H9 (cell line): Measurements from ENCODE around the gene SLC39A12. TPM values are rescaled to one million over a fixed set of nuclear protein-coding genes. Genes with fewer than 3 reads are reported as not detected.
"Not testable (repeated sequence)": the region's sequence is repeated elsewhere in the genome, so short reads cannot be mapped to it uniquely, and the experiment has no call there.

Experiments used
- DNase-seq: peaks from one replicate; pipeline ENCODE4 v3.0.0-alpha.2; 2017
- H2AFZ ChIP-seq: one replicate; pipeline ENCODE4 v1.6.1; 2013; ENCODE audit warnings: mild to moderate bottlenecking, low read length, control low read depth, moderate library complexity
- H2AK5ac ChIP-seq: 2 replicates; pipeline ENCODE4 v1.6.1; 2013; ENCODE audit warnings: low read length, control low read depth, mixed read lengths; ENCODE audit not compliant: insufficient read length
- H2BK120ac ChIP-seq: one replicate; pipeline ENCODE4 v1.6.1; 2013; ENCODE audit warnings: low read depth, mild to moderate bottlenecking, low read length, control low read depth, inconsistent platforms; ENCODE audit not compliant: poor library complexity, severe bottlenecking
- H2BK12ac ChIP-seq: 2 replicates; pipeline ENCODE4 v1.6.1; 2013; ENCODE audit warnings: low read length, control low read depth, mixed read lengths, low read depth; ENCODE audit not compliant: insufficient read length
- H2BK15ac ChIP-seq: 2 replicates; pipeline ENCODE4 v1.6.1; 2013; ENCODE audit warnings: low read depth, low read length, control low read depth
- H2BK20ac ChIP-seq: one replicate; pipeline ENCODE4 v1.6.1; 2013; ENCODE audit warnings: low read depth, mild to moderate bottlenecking, low read length, control low read depth, inconsistent platforms; ENCODE audit not compliant: poor library complexity, severe bottlenecking
- H2BK5ac ChIP-seq: 2 replicates; pipeline ENCODE4 v1.6.1; 2013; ENCODE audit warnings: low read length, control low read depth, mixed read lengths; ENCODE audit not compliant: insufficient read length
- H3K14ac ChIP-seq: 2 replicates; pipeline ENCODE4 v1.6.1; 2013; ENCODE audit warnings: low read length, control low read depth; ENCODE audit not compliant: insufficient read depth
- H3K18ac ChIP-seq: 2 replicates; pipeline ENCODE4 v1.6.1; 2013; ENCODE audit warnings: low read depth, mild to moderate bottlenecking, mixed read lengths, low read length, control low read depth; ENCODE audit not compliant: insufficient read length
- H3K23ac ChIP-seq: 2 replicates; pipeline ENCODE4 v1.6.1; 2013; ENCODE audit warnings: low read length, control low read depth, mixed read lengths, low read depth; ENCODE audit not compliant: insufficient read length
- H3K23me2 ChIP-seq: 2 replicates; pipeline ENCODE4 v1.6.1; 2013; ENCODE audit warnings: low read depth, mild to moderate bottlenecking, mixed read lengths, low read length, control low read depth; ENCODE audit not compliant: insufficient read length, poor library complexity, severe bottlenecking
- H3K27ac ChIP-seq: 2 replicates; pipeline ENCODE4 v1.5.1; 2013; ENCODE audit warnings: low read length, control low read depth, mixed read lengths, low read depth; ENCODE audit not compliant: insufficient read length
- H3K27me3 ChIP-seq: 2 replicates; pipeline ENCODE4 v1.6.1; 2013; ENCODE audit warnings: low read length, control low read depth, inconsistent platforms; ENCODE audit not compliant: insufficient read depth
- H3K4ac ChIP-seq: 2 replicates; pipeline ENCODE4 v1.6.1; 2013; ENCODE audit warnings: low read depth, mild to moderate bottlenecking, control low read depth, inconsistent platforms, low read length, moderate library complexity
- H3K4me1 ChIP-seq: 2 replicates; pipeline ENCODE4 v1.6.1; 2013; ENCODE audit warnings: low read length, control low read depth, inconsistent platforms; ENCODE audit not compliant: insufficient read depth
- H3K4me2 ChIP-seq: 2 replicates; pipeline ENCODE4 v1.6.1; 2013; ENCODE audit warnings: low read length, control low read depth, mixed read lengths; ENCODE audit not compliant: insufficient read length, insufficient read depth
- H3K56ac ChIP-seq: 2 replicates; pipeline ENCODE4 v1.6.1; 2013; ENCODE audit warnings: low read depth, mild to moderate bottlenecking, mixed read lengths, low read length, control low read depth; ENCODE audit not compliant: insufficient read length
- H3K79me1 ChIP-seq: 2 replicates; pipeline ENCODE4 v1.6.1; 2013; ENCODE audit warnings: low read depth, mild to moderate bottlenecking, moderate library complexity, low read length, control low read depth, inconsistent platforms; ENCODE audit not compliant: insufficient read depth, poor library complexity, severe bottlenecking
- H3K79me2 ChIP-seq: 2 replicates; pipeline ENCODE4 v1.6.1; 2013; ENCODE audit warnings: low read length, control low read depth, inconsistent platforms; ENCODE audit not compliant: insufficient read depth
- H3K9ac ChIP-seq: 2 replicates; pipeline ENCODE4 v1.6.1; 2013; ENCODE audit warnings: low read length, control low read depth, mixed read lengths; ENCODE audit not compliant: insufficient read length; ENCODE audit errors: extremely low read depth
- H3K9me3 ChIP-seq: one replicate; pipeline ENCODE4 v1.6.1; 2013; ENCODE audit warnings: low read depth, low read length, inconsistent platforms; ENCODE audit not compliant: control insufficient read depth
- H3T11ph ChIP-seq: one replicate; pipeline ENCODE4 v1.6.1; 2013; ENCODE audit warnings: mild to moderate bottlenecking, low read length, control low read depth, inconsistent platforms
- H4K20me1 ChIP-seq: one replicate; pipeline ENCODE4 v1.6.1; 2013; ENCODE audit not compliant: control insufficient read depth, insufficient read length, insufficient read depth
- H4K5ac ChIP-seq: 2 replicates; pipeline ENCODE4 v1.6.1; 2013; ENCODE audit warnings: low read depth, mild to moderate bottlenecking, mixed read lengths, low read length, control low read depth; ENCODE audit not compliant: insufficient read length
- H4K8ac ChIP-seq: replicated peaks from 2 replicates; pipeline ENCODE4 v1.6.1; 2013; ENCODE audit warnings: low read length, control low read depth, mixed read lengths, low read depth; ENCODE audit not compliant: insufficient read length
- H4K91ac ChIP-seq: 2 replicates; pipeline ENCODE4 v1.6.1; 2013; ENCODE audit warnings: low read depth, mild to moderate bottlenecking, moderate library complexity, mixed read lengths, low read length, control low read depth; ENCODE audit not compliant: insufficient read length
- H3K27ac Mint-ChIP-seq, 3 experiments: 2 replicates in 2 of 3; 3 replicates in 1 of 3; pipeline ENCODE4 v1.8.0; 2020 to 2021; ENCODE audit warnings: mixed read lengths in 3 of 3, mild to moderate bottlenecking in 1 of 3, moderate library complexity in 1 of 3
- H3K27me3 Mint-ChIP-seq: 2 replicates; pipeline ENCODE4 v1.8.0; 2021; ENCODE audit warnings: low read depth, mild to moderate bottlenecking, moderate library complexity, mixed read lengths
- H3K36me3 Mint-ChIP-seq, 3 experiments: 2 replicates in 2 of 3; 3 replicates in 1 of 3; pipeline ENCODE4 v1.8.0; 2020 to 2021; ENCODE audit warnings: low read depth in 3 of 3, mixed read lengths in 3 of 3; ENCODE audit not compliant: insufficient read depth in 1 of 3
- H3K4me1 Mint-ChIP-seq, 2 experiments: 2 replicates each; pipeline ENCODE4 v1.8.0; 2020; ENCODE audit warnings: mixed read lengths in 2 of 2
- H3K4me3 Mint-ChIP-seq, 2 experiments: 2 replicates in 1 of 2; 3 replicates in 1 of 2; pipeline ENCODE4 v1.8.0; 2020 to 2021; ENCODE audit warnings: mild to moderate bottlenecking in 2 of 2, mixed read lengths in 2 of 2, moderate library complexity in 1 of 2
- H3K9me3 Mint-ChIP-seq, 2 experiments: 2 replicates in 1 of 2; 3 replicates in 1 of 2; pipeline ENCODE4 v1.8.0; 2020; ENCODE audit warnings: mild to moderate bottlenecking in 2 of 2, mixed read lengths in 2 of 2, moderate library complexity in 1 of 2
- WGBS: extraction: QIAGEN DNeasy Blood & Tissue Kit; methylation state at CpG from one replicate; pipeline ENCODE4 v1.1.7; 2013; ENCODE audit warnings: missing lambda C conversion rate, low lambda C conversion rate, mixed read lengths; ENCODE audit not compliant: insufficient read length; ENCODE audit errors: extremely low coverage; 5-methylcytosine and 5-hydroxymethylcytosine counted together
- total RNA-seq: library from RNA; stranded (reverse); gene quantifications from 2 replicates; pipeline ENCODE4 v1.2.1, GENCODE V29; 2021
- TF ChIP-seq, protein P1 (sequence below): fragments of 200-600 bp; sonication (generic); conservative IDR thresholded peaks from 3 replicates; pipeline ENCODE4 v1.8.0; 2021; ENCODE audit warnings: antibody characterized with exemption, mild to moderate bottlenecking

SLC39A12 gene
- total RNA-seq, 1 experiment from 2014 or later: not detected

- Histone ChIP-seq H3K79me2 (no peaks in the 10 kb centered on the region), H3K4me2 (no peak overlapping the region), H3K27ac (no peak overlapping the region), H2BK12ac (no peak overlapping the region), H3K14ac (no peak overlapping the region), H4K5ac (no peak overlapping the region), H3K4me1 (no peaks in the 10 kb centered on the region), H3K9me3 (no peaks in the 10 kb centered on the region), H4K91ac (no peak overlapping the region), H2BK20ac (no peak overlapping the region), H3T11ph (no peak overlapping the region), H2AFZ (no peak overlapping the region), H3K23ac (no peak overlapping the region), H3K9ac (no peak overlapping the region), H3K4ac (no peak overlapping the region), H2AK5ac (no peak overlapping the region), H4K8ac (no peak overlapping the region), H4K20me1 (no peaks in the 10 kb centered on the region), H2BK15ac (no peak overlapping the region), H2BK120ac (no peak overlapping the region), H3K23me2 (no peaks in the 10 kb centered on the region), H3K18ac (no peak overlapping the region), H2BK5ac (no peak overlapping the region), H3K56ac (no peak overlapping the region), H3K79me1 (no peaks in the 10 kb centered on the region), H3K27me3 (no peaks in the 10 kb centered on the region)
- Mint-ChIP-seq H3K4me3 (no peak overlapping the region), H3K9me3 (no peaks in the 10 kb centered on the region; a peak in 1 of 5 replicates), H3K27me3 (no peaks in the 10 kb centered on the region), H3K4me1 (no peaks in the 10 kb centered on the region), H3K36me3 (no peaks in the 10 kb centered on the region), H3K27ac (no peak overlapping the region)
- no peak for DNase-seq
- TF ChIP-seq, protein P1, sequence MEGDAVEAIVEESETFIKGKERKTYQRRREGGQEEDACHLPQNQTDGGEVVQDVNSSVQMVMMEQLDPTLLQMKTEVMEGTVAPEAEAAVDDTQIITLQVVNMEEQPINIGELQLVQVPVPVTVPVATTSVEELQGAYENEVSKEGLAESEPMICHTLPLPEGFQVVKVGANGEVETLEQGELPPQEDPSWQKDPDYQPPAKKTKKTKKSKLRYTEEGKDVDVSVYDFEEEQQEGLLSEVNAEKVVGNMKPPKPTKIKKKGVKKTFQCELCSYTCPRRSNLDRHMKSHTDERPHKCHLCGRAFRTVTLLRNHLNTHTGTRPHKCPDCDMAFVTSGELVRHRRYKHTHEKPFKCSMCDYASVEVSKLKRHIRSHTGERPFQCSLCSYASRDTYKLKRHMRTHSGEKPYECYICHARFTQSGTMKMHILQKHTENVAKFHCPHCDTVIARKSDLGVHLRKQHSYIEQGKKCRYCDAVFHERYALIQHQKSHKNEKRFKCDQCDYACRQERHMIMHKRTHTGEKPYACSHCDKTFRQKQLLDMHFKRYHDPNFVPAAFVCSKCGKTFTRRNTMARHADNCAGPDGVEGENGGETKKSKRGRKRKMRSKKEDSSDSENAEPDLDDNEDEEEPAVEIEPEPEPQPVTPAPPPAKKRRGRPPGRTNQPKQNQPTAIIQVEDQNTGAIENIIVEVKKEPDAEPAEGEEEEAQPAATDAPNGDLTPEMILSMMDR: no peak
- no CpG with 5 or more reads among the region's 3 CpGs for WGBS
These were observed 8.5 kb upstream of the SLC39A12 start for GRCh38 chr10:17943033-17943745.

GRCh38 chr10:17950269-17950668 is 1.4 kb upstream of the SLC39A12 start:
- H3K27me3 ChIP-seq, H4K5ac ChIP-seq, H3K23me2 ChIP-seq, H4K91ac ChIP-seq, H4K8ac ChIP-seq, H3K56ac ChIP-seq, H3K79me2 ChIP-seq, H3K4me1 Mint-ChIP-seq, H2BK15ac ChIP-seq, H3K4me2 ChIP-seq, H2BK20ac ChIP-seq, H3K23ac ChIP-seq, H3K4me1 ChIP-seq, H3K18ac ChIP-seq, H3K27ac Mint-ChIP-seq, H3K27ac ChIP-seq, H3K4ac ChIP-seq, H2BK12ac ChIP-seq, H2AK5ac ChIP-seq, H3K9ac ChIP-seq, H3K27me3 Mint-ChIP-seq, H3K9me3 Mint-ChIP-seq, H2BK120ac ChIP-seq, H3K36me3 Mint-ChIP-seq, H2BK5ac ChIP-seq, H4K20me1 ChIP-seq, H3K79me1 ChIP-seq, H2AFZ ChIP-seq, H3T11ph ChIP-seq, DNase-seq, H3K14ac ChIP-seq, H3K4me3 Mint-ChIP-seq, H3K9me3 ChIP-seq: not testable (repeated sequence)
- WGBS: no CpG with 5 or more reads among the region's 7 CpGs
